ENCODE data around the gene PALD1. TPM values are rescaled to one million over a fixed set of nuclear protein-coding genes. Genes with fewer than 3 reads are reported as not detected.

PALD1 gene
- total RNA-seq, 4 donors from 2014 or later: 6.2 to 12.1 (median 7.7) TPM

DNA sequence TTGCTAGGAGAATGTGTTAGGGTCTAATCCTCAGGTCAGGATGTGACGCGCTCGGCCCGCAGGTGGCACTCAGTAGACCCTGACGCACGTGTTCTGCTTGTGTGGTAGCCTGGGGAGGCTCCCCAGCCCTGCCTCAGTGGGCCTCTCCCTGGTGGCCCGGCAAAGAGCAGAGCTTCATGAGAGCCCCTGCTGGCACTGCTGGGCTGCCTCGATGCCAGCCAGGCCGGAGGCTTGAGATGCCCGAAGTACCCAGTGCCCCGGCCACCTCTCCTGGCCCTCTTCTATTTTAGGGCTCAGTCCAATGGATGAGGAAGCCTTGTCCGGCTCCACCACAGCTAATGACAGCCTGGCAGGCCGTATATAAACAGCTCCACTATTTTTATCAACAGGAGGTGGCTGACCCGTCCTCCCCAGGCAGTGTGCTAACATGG is 82.0 kb downstream of the PALD1 start:
- 88% methylated on average over 9 of the region's 14 CpGs for WGBS
- no peak for DNase-seq (ENCODE audit: low spot score in 2 of 2)
- H3K27me3 ChIP-seq: no peaks in the 10 kb centered on the region
- H3K36me3 ChIP-seq: no peaks in the 10 kb centered on the region
- no peaks in the 10 kb centered on the region for H3K9me3 ChIP-seq
- TF ChIP-seq, protein P1, sequence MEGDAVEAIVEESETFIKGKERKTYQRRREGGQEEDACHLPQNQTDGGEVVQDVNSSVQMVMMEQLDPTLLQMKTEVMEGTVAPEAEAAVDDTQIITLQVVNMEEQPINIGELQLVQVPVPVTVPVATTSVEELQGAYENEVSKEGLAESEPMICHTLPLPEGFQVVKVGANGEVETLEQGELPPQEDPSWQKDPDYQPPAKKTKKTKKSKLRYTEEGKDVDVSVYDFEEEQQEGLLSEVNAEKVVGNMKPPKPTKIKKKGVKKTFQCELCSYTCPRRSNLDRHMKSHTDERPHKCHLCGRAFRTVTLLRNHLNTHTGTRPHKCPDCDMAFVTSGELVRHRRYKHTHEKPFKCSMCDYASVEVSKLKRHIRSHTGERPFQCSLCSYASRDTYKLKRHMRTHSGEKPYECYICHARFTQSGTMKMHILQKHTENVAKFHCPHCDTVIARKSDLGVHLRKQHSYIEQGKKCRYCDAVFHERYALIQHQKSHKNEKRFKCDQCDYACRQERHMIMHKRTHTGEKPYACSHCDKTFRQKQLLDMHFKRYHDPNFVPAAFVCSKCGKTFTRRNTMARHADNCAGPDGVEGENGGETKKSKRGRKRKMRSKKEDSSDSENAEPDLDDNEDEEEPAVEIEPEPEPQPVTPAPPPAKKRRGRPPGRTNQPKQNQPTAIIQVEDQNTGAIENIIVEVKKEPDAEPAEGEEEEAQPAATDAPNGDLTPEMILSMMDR (IDR thresholded peaks at IDR 0.05): no peak
- no peak for TF ChIP-seq EP300 (IDR thresholded peaks at IDR 0.05)
- no peak for TF ChIP-seq POLR2A (IDR thresholded peaks at IDR 0.05)
- no peak for TF ChIP-seq POLR2AphosphoS5 (IDR thresholded peaks at IDR 0.05)
- no peak overlapping the region for H3K4me3 ChIP-seq
- no peak overlapping the region for H3K27ac ChIP-seq
- H3K4me1 ChIP-seq: peaks cover 19% of the 10 kb centered on the region

DNA sequence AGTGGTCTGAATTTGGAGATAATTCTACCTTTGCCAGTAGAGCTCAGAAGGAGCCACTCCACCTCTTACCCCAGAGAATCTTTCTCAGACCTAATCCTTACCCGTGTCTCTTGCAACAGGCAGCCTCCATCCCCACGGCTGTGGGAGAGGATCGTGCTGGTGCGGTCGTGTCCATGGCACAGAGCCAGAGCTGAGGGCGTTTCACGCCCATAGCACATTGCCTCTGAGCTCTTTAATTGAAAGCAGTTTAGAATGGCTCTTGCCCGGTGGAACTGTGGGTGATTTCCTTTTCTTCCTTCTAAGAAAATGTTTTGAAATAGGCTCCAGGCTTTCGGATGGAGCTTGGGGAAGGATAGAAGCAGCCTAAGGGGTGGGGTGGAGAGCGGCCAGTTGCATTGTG is 82.5 kb downstream of the PALD1 start:
- Histone ChIP-seq H3K27ac (no peak overlapping the region), H3K36me3 (no peaks in the 10 kb centered on the region), H3K4me1 (peaks cover 19% of the 10 kb centered on the region), H3K4me3 (no peak overlapping the region), H3K27me3 (no peaks in the 10 kb centered on the region), H3K9me3 (no peaks in the 10 kb centered on the region)
- TF ChIP-seq POLR2A (IDR thresholded peaks at IDR 0.05): no peak
- WGBS: 44% methylated on average over 10 of the region's 10 CpGs
- DNase-seq (ENCODE audit: low spot score in 2 of 2): no peak

- DNase-seq (ENCODE audit: low spot score in 2 of 2): no peak
- Histone ChIP-seq H3K9me3 (no peaks in the 10 kb centered on the region), H3K36me3 (no peaks in the 10 kb centered on the region), H3K27ac (no peak overlapping the region), H3K27me3 (no peaks in the 10 kb centered on the region), H3K4me1 (peaks cover 19% of the 10 kb centered on the region), H3K4me3 (no peak overlapping the region)
- TF ChIP-seq POLR2AphosphoS5 (IDR thresholded peaks at IDR 0.05) (no peak), POLR2A (IDR thresholded peaks at IDR 0.05) (no peak), EP300 (IDR thresholded peaks at IDR 0.05) (no peak)
- TF ChIP-seq, protein P1 (IDR thresholded peaks at IDR 0.05): no peak
- 78% methylated on average over 6 of the region's 6 CpGs for WGBS
Observed at GRCh38 chr10:70561558-70561957, 83.0 kb downstream of the PALD1 start.

DNA sequence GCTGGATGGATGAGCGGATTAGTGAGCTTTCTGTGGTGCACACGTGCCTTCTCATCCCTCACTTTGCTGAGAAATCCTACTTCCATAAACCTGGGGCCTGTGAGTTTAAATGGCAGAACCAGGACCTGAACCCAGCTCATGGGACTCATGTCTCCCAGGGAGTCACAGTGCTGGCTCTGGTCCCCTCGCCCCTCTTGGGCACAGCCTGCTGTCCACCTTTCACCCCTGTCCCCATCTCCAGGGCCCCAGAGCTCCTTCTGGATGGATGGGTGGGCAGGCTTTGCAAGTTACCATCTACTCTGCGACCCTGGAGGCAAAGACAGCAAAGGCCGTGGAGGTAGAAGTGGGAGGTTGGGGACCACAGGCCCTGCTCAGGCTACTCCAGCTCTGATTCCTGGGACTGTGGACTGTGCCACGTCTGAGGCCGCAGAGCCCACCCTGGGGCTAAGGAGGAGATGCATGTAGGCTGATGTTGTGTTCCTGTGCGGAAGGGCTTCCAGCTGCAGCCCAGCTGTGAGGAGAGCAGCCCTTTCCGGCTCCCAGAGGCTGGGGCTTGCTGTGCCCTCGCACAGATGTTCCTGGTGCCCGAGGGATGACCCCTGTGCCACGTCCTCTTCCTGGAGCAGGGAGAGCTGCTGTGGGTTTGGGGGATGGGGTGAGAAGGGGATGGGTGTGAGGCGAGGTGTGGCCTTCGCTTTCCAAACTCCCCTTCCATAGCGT is 83.6 kb downstream of the PALD1 start:
- TF ChIP-seq POLR2A (IDR thresholded peaks at IDR 0.05) (no peak), EP300 (IDR thresholded peaks at IDR 0.05) (no peak), POLR2AphosphoS5 (IDR thresholded peaks at IDR 0.05) (no peak)
- H3K36me3 ChIP-seq: no peaks in the 10 kb centered on the region
- 88% methylated on average over 11 of the region's 15 CpGs for WGBS
- H3K9me3 ChIP-seq: no peaks in the 10 kb centered on the region
- no peaks in the 10 kb centered on the region for H3K27me3 ChIP-seq
- no peak overlapping the region for H3K27ac ChIP-seq
- no peak overlapping the region for H3K4me3 ChIP-seq
- DNase-seq (ENCODE audit: low spot score in 2 of 2): peak in 1 of 2 donors; percentile 35
- peaks cover 19% of the 10 kb centered on the region for H3K4me1 ChIP-seq

GRCh38 chr10:70563230-70563629 is 84.7 kb downstream of the PALD1 start:
- H3K4me1 ChIP-seq: peaks cover 19% of the 10 kb centered on the region
- TF ChIP-seq POLR2AphosphoS5 (IDR thresholded peaks at IDR 0.05): no peak
- no peak for TF ChIP-seq POLR2A (IDR thresholded peaks at IDR 0.05)
- TF ChIP-seq, protein P1 (IDR thresholded peaks at IDR 0.05): no peak
- TF ChIP-seq EP300 (IDR thresholded peaks at IDR 0.05): no peak
- H3K27ac ChIP-seq: no peak overlapping the region
- H3K4me3 ChIP-seq: no peak overlapping the region
- H3K9me3 ChIP-seq: no peaks in the 10 kb centered on the region
- no peaks in the 10 kb centered on the region for H3K27me3 ChIP-seq
- peak in 1 of 2 donors; percentile 39 for DNase-seq (ENCODE audit: low spot score in 2 of 2)
- H3K36me3 ChIP-seq: no peaks in the 10 kb centered on the region
- 52% methylated on average over 7 of the region's 7 CpGs for WGBS

GRCh38 chr10:70564113-70564725 is 85.7 kb downstream of the PALD1 start:
- TF ChIP-seq EP300 (IDR thresholded peaks at IDR 0.05) (no peak), POLR2AphosphoS5 (IDR thresholded peaks at IDR 0.05) (no peak), POLR2A (IDR thresholded peaks at IDR 0.05) (no peak)
- TF ChIP-seq, protein P1 (IDR thresholded peaks at IDR 0.05): no peak
- no peaks in the 10 kb centered on the region for H3K27me3 ChIP-seq
- no peaks in the 10 kb centered on the region for H3K36me3 ChIP-seq
- H3K9me3 ChIP-seq: no peaks in the 10 kb centered on the region
- no peak overlapping the region for H3K4me3 ChIP-seq
- H3K4me1 ChIP-seq: peaks cover 15% of the 10 kb centered on the region
- 92% methylated on average over 20 of the region's 21 CpGs for WGBS
- peak in 1 of 2 donors; percentile 49 for DNase-seq (ENCODE audit: low spot score in 2 of 2)
- no peak overlapping the region for H3K27ac ChIP-seq

Measured in suprapubic skin (tissue), 4 donors.